GM19467 (cell line): ENCODE measurements around the gene ABCC10.
A peak's percentile ranks its signal among the peaks of the same experiment; 100 is the strongest.

Experiments used
- ATAC-seq: cut with Tn5 transposase; IDR thresholded peaks from one replicate; pipeline ENCODE4 v1.9.1; 2021; ENCODE audit warnings: mild to moderate bottlenecking, moderate library complexity; ENCODE audit not compliant: unreplicated experiment

The ABCC10 gene

GRCh38 chr6:43468748-43469681, 41.7 kb downstream of the ABCC10 start:
- no peak for ATAC-seq

- ATAC-seq: no peak
Observed at GRCh38 chr6:43469947-43470346, 42.6 kb downstream of the ABCC10 start.

GRCh38 chr6:43471399-43471798, 44.1 kb downstream of the ABCC10 start:
- ATAC-seq: no peak

- ATAC-seq: no peak
Observed at GRCh38 chr6:43472515-43472914, 45.2 kb downstream of the ABCC10 start.

- ATAC-seq: no peak
Observed at GRCh38 chr6:43475516-43475915, 48.2 kb downstream of the ABCC10 start.

GRCh38 chr6:43476746-43477145, 49.4 kb downstream of the ABCC10 start:
- no peak for ATAC-seq

DNA sequence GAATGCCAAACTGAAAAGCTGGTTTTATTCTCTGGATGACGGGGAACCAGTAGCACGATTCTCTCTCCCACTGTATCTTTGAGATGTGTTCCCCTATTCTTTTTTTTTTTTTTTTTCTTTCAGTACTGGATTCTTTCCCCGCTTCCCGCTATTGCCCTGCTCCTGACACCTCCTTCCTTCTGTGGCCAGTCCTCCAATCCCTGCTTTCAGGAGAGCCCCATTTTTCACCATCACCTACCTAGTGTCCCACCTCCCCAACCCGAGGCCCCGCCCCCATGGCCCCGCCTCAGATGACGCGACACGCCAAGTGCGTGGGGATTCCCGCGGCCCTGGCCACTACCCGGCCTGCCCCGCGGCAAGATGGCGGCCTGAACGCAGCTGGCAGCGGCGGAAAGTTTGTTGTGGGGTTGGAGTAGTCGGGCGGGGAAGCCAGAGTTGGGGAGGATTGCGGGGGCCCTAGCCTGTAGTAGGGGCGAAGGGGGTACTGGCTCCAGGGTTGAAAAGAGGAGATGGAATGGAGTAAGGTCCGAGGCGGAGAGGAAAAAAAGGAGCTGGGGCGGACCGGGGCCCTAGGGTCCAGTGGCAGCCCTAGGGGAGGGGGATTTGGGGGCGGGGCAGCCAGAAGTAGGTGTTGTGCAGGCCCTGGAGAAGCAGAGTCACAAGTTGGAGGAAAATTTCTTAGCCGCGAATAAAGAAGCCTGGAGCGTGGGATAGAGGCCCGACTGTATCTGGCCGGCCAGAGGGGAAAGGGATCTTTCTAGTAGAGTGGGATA, 50.1 kb downstream of the ABCC10 start, which contains the start of gene TJAP1:
Gene TJAP1 (plus strand): TSS at position 336 of the 773 bp plus-strand sequence. CDS start 21,432 bp downstream, outside the sequence.
- ATAC-seq: peak; percentile 80

DNA sequence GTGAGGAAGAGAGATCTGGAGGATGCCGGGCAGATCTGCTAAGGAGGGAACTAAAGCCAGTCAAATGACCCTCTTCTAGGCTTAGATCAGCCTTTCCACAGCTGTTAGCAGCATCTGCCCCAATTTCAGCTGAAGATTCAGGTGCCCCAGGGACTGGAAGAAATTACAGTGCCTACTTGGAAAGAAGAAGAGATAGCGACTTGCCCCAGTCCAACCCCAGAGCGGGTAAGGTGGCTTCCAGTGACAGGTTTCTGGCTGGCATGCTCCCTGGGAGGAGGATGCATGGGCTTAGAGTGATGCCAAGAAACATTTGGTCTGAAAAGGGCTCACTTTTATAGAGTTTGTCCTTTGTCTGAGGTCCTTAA, 50.6 kb downstream of the ABCC10 start:
- no peak for ATAC-seq

- no peak for ATAC-seq
Observed at GRCh38 chr6:43481075-43481474, 53.7 kb downstream of the ABCC10 start.

- no peak for ATAC-seq
Observed at GRCh38 chr6:43481591-43482236, 54.4 kb downstream of the ABCC10 start.

DNA sequence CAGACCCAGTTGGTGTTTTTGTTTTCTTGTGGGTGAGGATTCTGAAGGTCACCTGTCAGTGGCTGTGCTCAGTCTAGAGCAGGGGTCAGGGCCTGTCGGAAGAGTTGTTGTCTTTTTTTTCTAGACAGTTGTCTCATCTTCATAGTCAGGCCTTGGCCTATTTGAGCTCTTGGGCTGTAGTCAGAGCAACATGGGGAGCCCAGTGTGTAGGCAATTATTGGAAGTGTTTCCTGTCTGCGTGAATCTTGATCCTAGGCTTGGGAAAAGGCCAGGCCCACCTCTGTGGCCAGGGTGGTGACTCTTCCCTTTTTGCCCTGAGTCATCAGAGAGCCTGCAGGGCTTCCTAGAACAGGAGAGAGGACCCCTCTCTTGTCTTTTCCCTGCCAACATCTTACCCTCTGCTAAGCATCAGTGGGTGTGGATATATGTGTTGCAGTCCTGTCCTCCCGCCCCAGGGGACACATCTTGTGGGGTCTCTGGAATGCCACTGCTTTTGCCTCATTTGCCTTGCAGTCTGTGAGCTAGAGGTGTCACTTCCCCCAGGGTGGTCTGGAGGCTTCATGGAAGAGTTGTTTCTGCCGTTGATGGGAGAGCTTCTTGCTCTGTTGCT, 61.4 kb downstream of the ABCC10 start:
- ATAC-seq: no peak

DNA sequence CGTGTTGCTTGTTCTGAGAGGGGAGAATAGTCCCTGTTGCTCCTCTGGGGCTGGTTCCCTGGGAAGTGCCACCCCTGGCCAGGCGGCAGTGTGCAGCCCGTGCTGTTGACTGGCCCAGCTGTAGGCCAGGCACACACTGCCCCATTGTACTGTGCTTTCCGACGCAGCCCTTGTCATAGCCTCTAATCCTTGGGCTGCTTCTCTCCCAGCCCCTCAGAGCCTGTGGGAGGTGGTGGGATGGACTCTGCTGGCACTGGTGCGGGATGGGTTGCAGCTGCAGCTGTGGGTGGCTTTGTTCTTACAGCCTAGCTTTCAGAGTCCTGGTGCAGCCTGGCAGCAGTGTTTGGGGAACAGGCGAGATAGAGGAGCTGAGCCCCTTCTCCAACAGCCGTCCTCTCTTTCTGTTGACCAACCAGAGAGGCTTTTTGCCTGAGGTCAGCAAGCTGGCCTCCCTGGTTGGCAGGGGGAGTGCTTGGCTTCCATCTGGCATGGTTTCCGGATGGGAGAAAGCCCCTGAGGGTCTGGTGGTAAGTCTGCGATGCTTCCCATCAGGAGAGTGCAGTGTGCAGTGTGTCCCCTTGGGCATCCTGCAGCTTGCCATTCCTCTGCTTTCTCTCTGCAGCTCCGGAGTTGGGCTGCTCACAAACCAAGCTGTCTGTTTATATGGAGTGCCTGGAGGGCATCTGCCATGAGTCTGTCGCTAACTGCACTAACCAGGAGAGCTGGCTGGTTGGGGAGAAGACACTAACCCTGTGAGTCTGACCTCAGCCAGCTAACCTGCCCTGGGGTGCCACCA, 62.1 kb downstream of the ABCC10 start:
- no peak for ATAC-seq

GRCh38 chr6:43490523-43490939, 63.2 kb downstream of the ABCC10 start:
- ATAC-seq: no peak

GRCh38 chr6:43491750-43492661, 64.7 kb downstream of the ABCC10 start:
- no peak for ATAC-seq

DNA sequence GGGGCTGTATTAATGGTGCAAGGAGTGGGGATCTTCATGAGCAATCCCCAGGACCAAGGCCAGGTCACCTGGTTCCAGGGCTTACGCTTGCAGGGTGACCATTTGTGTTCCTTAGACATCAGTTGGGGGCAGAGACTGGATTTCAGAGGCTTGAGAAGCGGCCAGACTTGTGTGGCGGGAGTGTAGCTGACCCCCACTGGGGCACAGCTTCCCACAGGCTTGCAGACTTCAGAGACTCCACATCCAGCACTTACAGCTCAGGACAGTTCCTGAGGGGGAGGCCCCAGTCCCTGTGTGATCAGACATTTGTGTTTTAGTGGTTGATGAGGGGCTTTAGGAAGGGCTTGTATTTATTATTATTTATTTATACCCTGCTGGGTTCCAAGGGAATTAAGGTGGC, 65.3 kb downstream of the ABCC10 start:
- no peak for ATAC-seq

GRCh38 chr6:43493230-43493629, 65.9 kb downstream of the ABCC10 start:
- no peak for ATAC-seq

- no peak for ATAC-seq
Observed at GRCh38 chr6:43493833-43494232, 66.5 kb downstream of the ABCC10 start.

GRCh38 chr6:43494321-43494720, 67.0 kb downstream of the ABCC10 start:
- ATAC-seq: no peak

GRCh38 chr6:43494766-43495165, 67.4 kb downstream of the ABCC10 start:
- ATAC-seq: no peak
